LNCaP clone FGC (cell line): ENCODE data around the gene HS2ST1.
"Not testable (repeated sequence)": the region's sequence is repeated elsewhere in the genome, so short reads cannot be mapped to it uniquely, and the experiment has no call there.

ENCODE experiments used
- DNase-seq: peaks from one replicate; pipeline ENCODE4 v3.0.0-alpha.2; 2011; ENCODE audit warnings: low read depth
- H3K4me3 ChIP-seq: 2 replicates; pipeline ENCODE4 v1.5.1; 2011; ENCODE audit warnings: mild to moderate bottlenecking, low read depth, low read length, control low read depth
- CTCF ChIP-seq: IDR thresholded peaks from 2 replicates; pipeline ENCODE4 v1.5.1; 2012; ENCODE audit warnings: mild to moderate bottlenecking; ENCODE audit not compliant: control insufficient read depth, insufficient read depth; ENCODE audit errors: extremely low read depth

HS2ST1 gene

GRCh38 chr1:86914601-86914997 lies at the start of gene HS2ST1:
TSS of gene HS2ST1 (plus strand) at chr1:86914635.
- H3K4me3 ChIP-seq, result peak within 1 kb of the TSS; percentile 94
- TF ChIP-seq CTCF, result no peak
- no peak for DNase-seq

GRCh38 chr1:86865973-86866637 lies 48.3 kb upstream of the HS2ST1 start:
- DNase-seq, result no peak
- no peak overlapping the region for H3K4me3 ChIP-seq
- TF ChIP-seq CTCF, result no peak

- no peak for DNase-seq
- no peak overlapping the region for H3K4me3 ChIP-seq
- no peak for TF ChIP-seq CTCF
Measured at GRCh38 chr1:86866665-86867064, 47.8 kb upstream of the HS2ST1 start.

GRCh38 chr1:86867278-86867677 lies 47.2 kb upstream of the HS2ST1 start:
- DNase-seq, H3K4me3 ChIP-seq: not testable (repeated sequence)

GRCh38 chr1:86868477-86868876 lies 46.0 kb upstream of the HS2ST1 start:
- no peak overlapping the region for H3K4me3 ChIP-seq
- no peak for DNase-seq
- TF ChIP-seq CTCF, result no peak

- no peak overlapping the region; the same call in 1 of the 2 replicates for H3K4me3 ChIP-seq
- DNase-seq, result peak; percentile 91
- no peak for TF ChIP-seq CTCF
Measured at GRCh38 chr1:86871001-86871400, 43.4 kb upstream of the HS2ST1 start.

- TF ChIP-seq CTCF, result no peak
Measured at GRCh38 chr1:86872086-86872485, 42.3 kb upstream of the HS2ST1 start.

GRCh38 chr1:86875722-86876121 lies 38.7 kb upstream of the HS2ST1 start:
- TF ChIP-seq CTCF, result no peak
- DNase-seq, result no peak
- no peak overlapping the region for H3K4me3 ChIP-seq

More at GRCh38 chr1:86872086-86872485, 42.3 kb upstream of the HS2ST1 start:
- DNase-seq, result peak; percentile 83
- no peak overlapping the region; the same call in 1 of the 2 replicates for H3K4me3 ChIP-seq
